Fibroblast of the aortic adventitia (primary cell): ENCODE measurements around the gene ADGRE3. TPM values are rescaled to one million over a fixed set of nuclear protein-coding genes. Genes with fewer than 3 reads are reported as not detected.

Experiments
- DNase-seq: peaks from one replicate; pipeline ENCODE4 v3.0.0-alpha.2; 2010; ENCODE audit warnings: low read depth
- H3K4me3 ChIP-seq: 2 replicates; pipeline ENCODE4 v1.5.1; 2011; ENCODE audit warnings: low read depth, mild to moderate bottlenecking, control low read depth, low read length, moderate library complexity
- total RNA-seq: library from RNA; depleted of rRNA; stranded (reverse); fragments of >200 nt; gene quantifications from 2 replicates; pipeline ENCODE4 v1.2.3, GENCODE V29; 2012; ENCODE audit warnings: low replicate concordance
- TF ChIP-seq, protein P1 (sequence below): IDR thresholded peaks from 2 replicates; pipeline ENCODE4 v1.5.1; 2011; ENCODE audit warnings: mild to moderate bottlenecking, low read length, control low read depth, inconsistent platforms; ENCODE audit not compliant: insufficient read depth

The ADGRE3 gene
- total RNA-seq, 1 donor = not detected

DNA sequence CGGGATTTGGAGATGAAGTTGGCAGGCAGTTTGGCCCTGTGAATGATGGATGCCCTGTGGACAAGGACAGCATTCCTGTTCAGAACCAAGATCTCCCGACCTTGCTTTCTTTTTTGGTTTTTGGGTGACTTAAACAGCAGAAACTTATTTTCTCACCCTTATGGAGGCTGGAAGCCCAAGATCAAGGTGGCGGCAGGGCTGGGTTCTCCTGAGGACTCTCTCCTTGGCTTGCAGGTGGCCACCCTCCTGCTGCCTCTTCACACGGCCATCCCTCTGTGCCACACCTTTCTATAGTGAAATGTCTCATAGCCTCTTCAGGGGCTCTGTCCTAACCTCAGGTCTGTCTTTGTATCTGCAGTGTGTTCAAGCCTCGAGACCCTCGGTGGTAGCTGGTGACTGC lies 29.2 kb upstream of the ADGRE3 start:
- no peak for DNase-seq
- TF ChIP-seq, protein P1, sequence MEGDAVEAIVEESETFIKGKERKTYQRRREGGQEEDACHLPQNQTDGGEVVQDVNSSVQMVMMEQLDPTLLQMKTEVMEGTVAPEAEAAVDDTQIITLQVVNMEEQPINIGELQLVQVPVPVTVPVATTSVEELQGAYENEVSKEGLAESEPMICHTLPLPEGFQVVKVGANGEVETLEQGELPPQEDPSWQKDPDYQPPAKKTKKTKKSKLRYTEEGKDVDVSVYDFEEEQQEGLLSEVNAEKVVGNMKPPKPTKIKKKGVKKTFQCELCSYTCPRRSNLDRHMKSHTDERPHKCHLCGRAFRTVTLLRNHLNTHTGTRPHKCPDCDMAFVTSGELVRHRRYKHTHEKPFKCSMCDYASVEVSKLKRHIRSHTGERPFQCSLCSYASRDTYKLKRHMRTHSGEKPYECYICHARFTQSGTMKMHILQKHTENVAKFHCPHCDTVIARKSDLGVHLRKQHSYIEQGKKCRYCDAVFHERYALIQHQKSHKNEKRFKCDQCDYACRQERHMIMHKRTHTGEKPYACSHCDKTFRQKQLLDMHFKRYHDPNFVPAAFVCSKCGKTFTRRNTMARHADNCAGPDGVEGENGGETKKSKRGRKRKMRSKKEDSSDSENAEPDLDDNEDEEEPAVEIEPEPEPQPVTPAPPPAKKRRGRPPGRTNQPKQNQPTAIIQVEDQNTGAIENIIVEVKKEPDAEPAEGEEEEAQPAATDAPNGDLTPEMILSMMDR = no peak
- H3K4me3 ChIP-seq = no peak overlapping the region

DNA sequence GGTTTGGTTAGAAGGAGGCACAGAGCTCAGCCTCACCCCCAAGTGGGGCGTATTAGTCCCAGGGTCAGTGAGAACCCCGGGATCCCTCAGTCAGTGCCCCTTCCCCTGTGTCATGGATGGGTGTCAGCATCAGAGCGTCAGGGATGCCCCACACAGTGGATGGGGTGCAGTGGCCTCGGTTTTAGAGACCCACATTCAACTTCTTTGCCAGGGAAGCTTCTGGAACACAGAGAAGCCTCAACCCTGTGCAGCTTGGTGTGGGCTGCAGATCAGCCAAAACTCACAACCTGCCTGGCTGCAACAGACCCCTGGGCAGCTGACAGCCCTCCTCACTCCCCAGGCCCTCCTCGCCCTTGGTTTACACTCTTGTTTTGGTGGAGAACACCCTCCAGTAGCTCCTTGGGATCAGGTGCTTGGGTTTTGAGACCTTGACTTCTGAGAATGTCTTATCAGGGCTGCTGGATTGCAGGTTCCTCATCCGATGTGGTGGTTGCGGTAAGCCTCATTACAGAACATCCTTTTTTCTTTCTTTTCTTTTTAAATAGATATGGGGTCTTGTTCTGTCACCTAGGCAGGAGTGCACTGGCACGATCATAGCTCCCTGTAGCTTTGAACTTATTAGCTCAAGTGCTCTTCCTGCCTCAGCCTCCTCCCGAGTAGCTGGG lies 26.2 kb upstream of the ADGRE3 start:
- no peak overlapping the region for H3K4me3 ChIP-seq
- TF ChIP-seq, protein P1 = no peak
- no peak for DNase-seq

DNA sequence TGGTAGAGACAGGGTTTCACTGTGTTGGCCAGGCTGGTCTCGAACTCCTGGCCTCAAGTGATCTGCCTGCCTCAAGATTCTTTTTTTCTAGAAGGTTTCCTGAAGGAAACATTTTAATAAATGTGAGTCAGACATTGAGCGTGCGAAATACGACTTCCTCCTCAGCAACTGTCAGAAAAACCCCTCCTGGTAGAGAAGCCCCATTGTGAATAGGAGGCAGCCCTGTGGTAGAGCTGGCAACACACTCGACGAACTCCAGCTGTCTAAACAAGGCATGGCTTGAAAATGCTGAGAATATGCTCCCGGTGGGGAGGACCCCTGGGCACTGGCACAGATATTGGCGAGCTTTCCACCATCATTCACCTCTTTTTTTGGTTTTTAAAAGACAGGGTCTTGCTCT lies 25.0 kb upstream of the ADGRE3 start:
- H3K4me3 ChIP-seq = no peak overlapping the region
- TF ChIP-seq, protein P1 = no peak
- DNase-seq = no peak

DNA sequence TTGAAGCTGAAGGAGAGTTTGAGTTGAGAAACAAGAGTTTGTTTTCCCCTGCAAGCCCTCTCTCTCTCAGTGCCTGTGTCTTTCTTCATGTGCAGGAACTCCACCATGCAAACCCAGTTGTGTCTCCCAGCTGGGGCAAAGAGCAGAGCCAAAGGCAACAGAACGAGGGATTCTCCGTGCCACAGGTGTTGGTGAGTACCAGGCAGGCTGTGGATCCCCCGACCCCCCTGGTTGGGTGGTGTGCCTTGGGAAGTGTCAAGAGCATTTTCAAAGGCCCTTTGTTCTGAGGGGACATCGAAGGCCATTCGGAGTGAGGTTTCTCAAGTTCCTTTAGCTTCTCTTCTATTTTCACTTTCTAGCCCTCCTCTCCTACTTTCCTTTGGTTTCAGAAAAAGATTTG lies 20.8 kb upstream of the ADGRE3 start:
- no peak for DNase-seq
- TF ChIP-seq, protein P1 = no peak
- H3K4me3 ChIP-seq = no peak overlapping the region

DNA sequence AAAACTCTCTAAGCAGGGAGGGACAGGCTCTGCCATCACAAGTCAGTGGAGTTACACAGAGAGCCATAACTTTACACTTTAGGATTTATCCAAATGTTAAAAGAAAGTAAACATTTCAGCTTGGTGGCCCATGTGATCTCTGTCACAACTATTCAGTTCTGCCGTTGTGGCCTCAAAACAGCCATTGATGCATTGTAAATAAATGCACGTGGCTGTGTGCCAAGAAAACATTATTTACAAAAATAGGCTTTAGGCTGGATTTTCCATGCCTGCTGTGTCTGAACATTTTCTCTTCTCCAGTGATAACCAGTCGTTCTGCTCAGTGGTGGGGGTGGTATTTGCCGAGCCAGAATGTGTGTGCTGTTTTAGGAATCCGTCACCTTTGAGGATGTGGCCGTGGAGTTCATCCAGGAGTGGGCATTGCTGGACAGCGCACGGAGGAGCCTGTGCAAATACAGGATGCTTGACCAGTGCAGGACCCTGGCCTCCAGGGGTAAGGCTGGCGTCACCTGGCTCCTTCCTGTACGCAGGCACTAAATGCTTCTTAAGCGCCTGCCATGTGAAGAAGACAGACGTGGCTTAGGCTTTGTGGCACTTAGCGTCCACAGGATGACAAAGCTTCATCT lies 20.1 kb upstream of the ADGRE3 start:
- no peak overlapping the region for H3K4me3 ChIP-seq
- TF ChIP-seq, protein P1 = no peak
- DNase-seq = no peak

DNA sequence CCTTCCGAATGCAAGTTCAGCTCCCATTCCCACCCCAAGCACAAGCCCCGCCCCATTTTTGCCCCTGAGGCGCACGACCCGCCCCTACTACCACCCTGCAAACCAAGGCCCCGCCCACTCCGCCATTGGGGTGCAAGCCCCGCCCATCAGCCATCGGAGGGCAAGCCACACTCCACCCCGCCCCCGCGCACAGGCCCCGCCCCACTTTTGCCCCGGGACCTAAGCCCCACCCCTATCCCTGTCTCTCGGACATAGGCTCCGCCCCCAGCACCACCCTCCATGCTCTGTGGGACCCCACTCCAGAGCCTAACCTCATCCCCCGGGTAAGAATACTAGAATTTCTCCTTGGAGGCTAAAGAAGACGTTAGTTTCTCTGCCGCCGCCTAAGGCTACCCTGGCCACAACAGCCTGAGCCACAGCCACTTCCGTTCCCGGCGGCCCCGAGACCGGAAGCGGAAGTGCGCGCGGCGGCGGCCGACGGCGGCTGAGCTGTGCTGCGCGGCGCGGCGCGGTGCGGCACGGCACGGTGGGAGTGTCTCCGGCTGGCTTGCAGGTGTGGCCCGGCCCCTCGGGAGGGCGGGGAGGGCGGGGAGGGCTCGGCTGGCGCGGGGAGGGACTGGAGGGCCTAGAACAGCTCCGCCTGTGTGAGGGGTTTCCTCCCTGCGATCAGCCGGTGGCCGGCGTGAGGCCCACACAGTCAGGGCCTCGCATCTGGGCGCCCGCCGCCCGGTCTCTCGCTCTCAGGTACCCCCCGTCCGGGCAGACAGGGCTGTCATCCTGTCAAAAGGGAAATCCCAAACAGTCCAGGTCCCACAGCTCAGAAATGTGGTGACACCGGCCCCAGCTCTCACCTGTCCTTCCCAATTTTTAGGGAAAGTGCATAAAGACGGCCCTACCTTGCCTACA lies 15.2 kb upstream of the ADGRE3 start, which contains the start of gene ZNF333:
ZNF333 (plus strand) TSS at position 451 of the 906 bp plus-strand sequence. CDS start 3,444 bp downstream, outside the sequence.
- TF ChIP-seq, protein P1 = no peak
- DNase-seq = peak; percentile 88
- H3K4me3 ChIP-seq = peak within 1 kb of the TSS; percentile 95
